Measurements from ENCODE around the gene IGF1R. TPM values are rescaled to one million over a fixed set of nuclear protein-coding genes. Genes with fewer than 3 reads are reported as not detected.

IGF1R gene
- total and polyA plus RNA-seq, 2 experiments from 2014 or later, result 9.5 to 92.4 TPM

GRCh38 chr15:98938799-98939198, 290.5 kb downstream of the IGF1R start:
- no peaks in the 10 kb centered on the region for H3K27me3 ChIP-seq
- peaks cover 12% of the 10 kb centered on the region for H3K4me1 ChIP-seq (ENCODE audit: low read depth)
- DNase-seq (ENCODE audit: low read depth in 1 of 2, low spot score in 1 of 2), result no peak
- no peaks in the 10 kb centered on the region for H3K9me3 ChIP-seq (ENCODE audit: low read depth)
- no peak overlapping the region for H3K4me3 ChIP-seq
- TF ChIP-seq CTCF (IDR thresholded peaks at IDR 0.05; ENCODE audit: low read depth, low read length), result no peak
- no peak overlapping the region for H3K27ac ChIP-seq
- peaks cover 22% of the 10 kb centered on the region for H3K36me3 ChIP-seq

GRCh38 chr15:98939311-98940080, 291.2 kb downstream of the IGF1R start:
- Histone ChIP-seq H3K9me3 (ENCODE audit: low read depth) (no peaks in the 10 kb centered on the region), H3K27me3 (no peaks in the 10 kb centered on the region), H3K36me3 (peaks cover 22% of the 10 kb centered on the region), H3K4me3 (no peak overlapping the region), H3K27ac (no peak overlapping the region), H3K4me1 (ENCODE audit: low read depth) (peaks cover 13% of the 10 kb centered on the region)
- no peak for TF ChIP-seq CTCF (IDR thresholded peaks at IDR 0.05; ENCODE audit: low read depth, low read length)
- DNase-seq (ENCODE audit: low read depth in 1 of 2, low spot score in 1 of 2), result no peak

GRCh38 chr15:98941595-98942255, 293.4 kb downstream of the IGF1R start:
- no peak for TF ChIP-seq CTCF (IDR thresholded peaks at IDR 0.05; ENCODE audit: low read depth, low read length)
- DNase-seq (ENCODE audit: low read depth in 1 of 2, low spot score in 1 of 2), result no peak
- Histone ChIP-seq H3K27me3 (no peaks in the 10 kb centered on the region), H3K4me3 (no peak overlapping the region), H3K9me3 (ENCODE audit: low read depth) (no peaks in the 10 kb centered on the region), H3K4me1 (ENCODE audit: low read depth) (peaks cover 13% of the 10 kb centered on the region), H3K36me3 (peaks cover 19% of the 10 kb centered on the region), H3K27ac (no peak overlapping the region)

GRCh38 chr15:98942431-98942830, 294.1 kb downstream of the IGF1R start:
- Histone ChIP-seq H3K9me3 (ENCODE audit: low read depth) (no peaks in the 10 kb centered on the region), H3K27ac (no peak overlapping the region), H3K4me1 (ENCODE audit: low read depth) (peaks cover 13% of the 10 kb centered on the region), H3K4me3 (no peak overlapping the region), H3K27me3 (no peaks in the 10 kb centered on the region), H3K36me3 (peaks cover 19% of the 10 kb centered on the region)
- no peak for TF ChIP-seq CTCF (IDR thresholded peaks at IDR 0.05; ENCODE audit: low read depth, low read length)
- no peak for DNase-seq (ENCODE audit: low read depth in 1 of 2, low spot score in 1 of 2)

GRCh38 chr15:98943051-98943508, 294.7 kb downstream of the IGF1R start:
- H3K27me3 ChIP-seq, result no peaks in the 10 kb centered on the region
- H3K4me1 ChIP-seq (ENCODE audit: low read depth), result peaks cover 13% of the 10 kb centered on the region
- no peak overlapping the region for H3K4me3 ChIP-seq
- H3K9me3 ChIP-seq (ENCODE audit: low read depth), result no peaks in the 10 kb centered on the region
- peaks cover 16% of the 10 kb centered on the region for H3K36me3 ChIP-seq
- TF ChIP-seq CTCF (IDR thresholded peaks at IDR 0.05; ENCODE audit: low read depth, low read length), result no peak
- no peak for DNase-seq (ENCODE audit: low read depth in 1 of 2, low spot score in 1 of 2)
- H3K27ac ChIP-seq, result no peak overlapping the region
